OCI-LY7 (cell line): ENCODE measurements around the gene LTV1.

Experiments
- CTCF ChIP-seq: fragments of 200-600 bp; sonication (generic); conservative IDR thresholded peaks from 2 replicates; pipeline ENCODE4 v1.5.1; 2014; ENCODE audit warnings: mild to moderate bottlenecking, antibody characterized with exemption, low read length, moderate library complexity, mixed read lengths
- EZH2phosphoT487 ChIP-seq: fragments of 200-600 bp; sonication (generic); IDR thresholded peaks from 2 replicates; pipeline ENCODE4 v1.6.1; 2018; ENCODE audit warnings: low read depth, borderline replicate concordance, mild to moderate bottlenecking, mixed run types, antibody characterized with exemption, low read length, moderate library complexity, mixed read lengths

GRCh38 chr6:143828572-143828971 lies 14.6 kb upstream of the LTV1 start:
- TF ChIP-seq EZH2phosphoT487: no peak
- no peak for TF ChIP-seq CTCF
